A673 (cell line): ENCODE measurements around the gene GPR68.

Source experiments
- EZH2 ChIP-seq: fragments of 200-600 bp; sonication (generic); IDR thresholded peaks from 2 replicates; pipeline ENCODE4 v1.6.1; 2017; ENCODE audit warnings: borderline replicate concordance, low read depth, mild to moderate bottlenecking, mixed read lengths, antibody characterized with exemption, low read length; ENCODE audit not compliant: poor library complexity, severe bottlenecking
- TF ChIP-seq, protein P1 (sequence below): fragments of 300-800, 200-600 bp; sonication (generic); conservative IDR thresholded peaks from 2 replicates; pipeline ENCODE4 v1.5.1; 2017; ENCODE audit warnings: low read depth, mild to moderate bottlenecking, antibody characterized with exemption, low read length, moderate library complexity, mixed read lengths

DNA sequence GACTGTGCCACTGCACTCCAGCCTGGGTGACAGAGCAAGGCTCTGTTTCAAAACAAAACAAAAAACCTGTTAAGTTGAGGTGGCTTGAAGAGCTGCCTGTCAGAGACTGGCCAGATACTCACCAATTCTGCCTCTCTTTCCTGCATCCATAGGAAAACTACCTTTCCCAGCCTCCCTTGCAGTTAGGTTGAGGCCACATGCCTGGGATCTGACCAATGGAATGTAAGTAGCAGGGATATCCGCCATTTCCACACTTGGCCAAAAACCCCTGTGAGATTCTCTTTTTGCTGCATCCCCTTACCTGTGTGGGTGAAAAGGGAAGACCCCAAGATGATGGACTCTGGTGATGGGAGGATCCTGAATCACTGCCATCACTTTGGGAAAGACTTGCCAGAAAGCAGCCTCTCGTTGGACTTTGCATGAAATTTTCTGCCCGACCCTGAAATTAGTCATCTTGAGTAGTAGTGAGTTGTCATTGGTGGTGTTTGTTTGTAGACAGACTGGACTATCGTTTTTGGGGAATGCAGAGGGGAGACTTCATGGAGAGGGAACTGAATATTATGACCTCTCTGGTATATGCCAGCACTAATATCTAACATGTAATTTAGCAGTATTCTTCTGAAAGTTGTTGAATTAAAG, 14.0 kb downstream of the GPR68 start:
- TF ChIP-seq, protein P1, sequence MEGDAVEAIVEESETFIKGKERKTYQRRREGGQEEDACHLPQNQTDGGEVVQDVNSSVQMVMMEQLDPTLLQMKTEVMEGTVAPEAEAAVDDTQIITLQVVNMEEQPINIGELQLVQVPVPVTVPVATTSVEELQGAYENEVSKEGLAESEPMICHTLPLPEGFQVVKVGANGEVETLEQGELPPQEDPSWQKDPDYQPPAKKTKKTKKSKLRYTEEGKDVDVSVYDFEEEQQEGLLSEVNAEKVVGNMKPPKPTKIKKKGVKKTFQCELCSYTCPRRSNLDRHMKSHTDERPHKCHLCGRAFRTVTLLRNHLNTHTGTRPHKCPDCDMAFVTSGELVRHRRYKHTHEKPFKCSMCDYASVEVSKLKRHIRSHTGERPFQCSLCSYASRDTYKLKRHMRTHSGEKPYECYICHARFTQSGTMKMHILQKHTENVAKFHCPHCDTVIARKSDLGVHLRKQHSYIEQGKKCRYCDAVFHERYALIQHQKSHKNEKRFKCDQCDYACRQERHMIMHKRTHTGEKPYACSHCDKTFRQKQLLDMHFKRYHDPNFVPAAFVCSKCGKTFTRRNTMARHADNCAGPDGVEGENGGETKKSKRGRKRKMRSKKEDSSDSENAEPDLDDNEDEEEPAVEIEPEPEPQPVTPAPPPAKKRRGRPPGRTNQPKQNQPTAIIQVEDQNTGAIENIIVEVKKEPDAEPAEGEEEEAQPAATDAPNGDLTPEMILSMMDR, result no peak
- no peak for TF ChIP-seq EZH2
